WTC11 (cell line): ENCODE data around the gene TUBB2B.

ENCODE experiments used
- AFF4 ChIP-seq: sonication (generic); formaldehyde crosslinking; IDR thresholded peaks from 2 replicates; pipeline ENCODE4 v1.8.1; 2023; ENCODE audit warnings: mild to moderate bottlenecking, missing genetic modification reagents, borderline replicate concordance
- CREM ChIP-seq: sonication (generic); formaldehyde crosslinking; IDR thresholded peaks from 2 replicates; pipeline ENCODE4 v1.8.1; 2022; ENCODE audit warnings: mild to moderate bottlenecking, missing genetic modification reagents, moderate library complexity
- CTCF ChIP-seq: fragments of 200-600 bp; IDR thresholded peaks from 2 replicates; pipeline ENCODE4 v1.8.0; 2022; ENCODE audit warnings: antibody characterized with exemption
- JUN ChIP-seq: sonication (generic); formaldehyde crosslinking; IDR thresholded peaks from 2 replicates; pipeline ENCODE4 v1.8.0; 2023; ENCODE audit warnings: mild to moderate bottlenecking, missing genetic modification reagents
- NR2C2 ChIP-seq: sonication (generic); formaldehyde crosslinking; IDR thresholded peaks from 2 replicates; pipeline ENCODE4 v1.8.0; 2022; ENCODE audit warnings: mild to moderate bottlenecking, missing genetic modification reagents
- SMAD4 ChIP-seq: sonication (generic); formaldehyde crosslinking; IDR thresholded peaks from 2 replicates; pipeline ENCODE4 v1.8.0; 2022; ENCODE audit warnings: mild to moderate bottlenecking, missing genetic modification reagents
- TEAD4 ChIP-seq: sonication (generic); formaldehyde crosslinking; IDR thresholded peaks from 2 replicates; pipeline ENCODE4 v1.8.0; 2022; ENCODE audit warnings: mild to moderate bottlenecking, missing genetic modification reagents
- USF1 ChIP-seq: sonication (generic); formaldehyde crosslinking; IDR thresholded peaks from 2 replicates; pipeline ENCODE4 v1.8.0; 2022; ENCODE audit warnings: mild to moderate bottlenecking, missing genetic modification reagents
- TF ChIP-seq, protein P1 (sequence below): sonication (generic); formaldehyde crosslinking; conservative IDR thresholded peaks from 2 replicates; pipeline ENCODE4 v1.8.1; 2022; ENCODE audit warnings: mild to moderate bottlenecking, missing genetic modification reagents
- TF ChIP-seq, protein P2 (sequence below): sonication (generic); formaldehyde crosslinking; IDR thresholded peaks from 2 replicates; pipeline ENCODE4 v1.8.0; 2022; ENCODE audit warnings: mild to moderate bottlenecking, missing genetic modification reagents

- TF ChIP-seq, protein P1, sequence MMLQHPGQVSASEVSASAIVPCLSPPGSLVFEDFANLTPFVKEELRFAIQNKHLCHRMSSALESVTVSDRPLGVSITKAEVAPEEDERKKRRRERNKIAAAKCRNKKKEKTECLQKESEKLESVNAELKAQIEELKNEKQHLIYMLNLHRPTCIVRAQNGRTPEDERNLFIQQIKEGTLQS (CRISPR knock-in tag) = no peak
- no peak for TF ChIP-seq CTCF
- no peak for TF ChIP-seq AFF4 (CRISPR knock-in tag)
- TF ChIP-seq SMAD4 = no peak
- no peak for TF ChIP-seq USF1 (CRISPR knock-in tag)
- no peak for TF ChIP-seq NR2C2 (CRISPR knock-in tag)
- no peak for TF ChIP-seq JUN (CRISPR knock-in tag)
- no peak for TF ChIP-seq CREM
- no peak for TF ChIP-seq TEAD4 (CRISPR knock-in tag)
- TF ChIP-seq, protein P2, sequence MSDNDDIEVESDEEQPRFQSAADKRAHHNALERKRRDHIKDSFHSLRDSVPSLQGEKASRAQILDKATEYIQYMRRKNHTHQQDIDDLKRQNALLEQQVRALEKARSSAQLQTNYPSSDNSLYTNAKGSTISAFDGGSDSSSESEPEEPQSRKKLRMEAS (CRISPR knock-in tag) = no peak
Observed at GRCh38 chr6:3194535-3195419, 32.7 kb downstream of the TUBB2B start.
